Activated effector memory CD4-positive, alpha-beta T cell treated with Interleukin-2 at 50 U/mL for 16 hours (primary cell): ENCODE measurements around the gene ANXA2.
"Not testable (repeated sequence)": the region's sequence is repeated elsewhere in the genome, so short reads cannot be mapped to it uniquely, and the experiment has no call there.

Source experiments
- DNase-seq: peaks from one replicate; pipeline ENCODE4 v3.0.0-alpha.2; 2020

ANXA2 gene

GRCh38 chr15:60363903-60364611 lies 33.7 kb downstream of the ANXA2 start:
- DNase-seq = no peak

GRCh38 chr15:60363087-60363549 lies 34.7 kb downstream of the ANXA2 start:
- DNase-seq = no peak

GRCh38 chr15:60362321-60363086 lies 35.3 kb downstream of the ANXA2 start:
- DNase-seq = no peak

GRCh38 chr15:60359738-60360137 lies 38.0 kb downstream of the ANXA2 start:
- DNase-seq = not testable (repeated sequence)

GRCh38 chr15:60358935-60359682 lies 38.7 kb downstream of the ANXA2 start:
- DNase-seq = no peak

GRCh38 chr15:60356832-60357231 lies 41.0 kb downstream of the ANXA2 start:
- no peak for DNase-seq

- DNase-seq = no peak
These were observed 42.5 kb downstream of the ANXA2 start for GRCh38 chr15:60355148-60355857.

GRCh38 chr15:60353245-60353920 lies 44.4 kb downstream of the ANXA2 start:
- no peak for DNase-seq

GRCh38 chr15:60352525-60352924 lies 45.3 kb downstream of the ANXA2 start:
- no peak for DNase-seq

- no peak for DNase-seq
These were observed 46.7 kb downstream of the ANXA2 start for GRCh38 chr15:60351066-60351465.

- no peak for DNase-seq
These were observed 47.7 kb downstream of the ANXA2 start for GRCh38 chr15:60350108-60350507.

GRCh38 chr15:60349589-60349988 lies 48.2 kb downstream of the ANXA2 start:
- DNase-seq = no peak

GRCh38 chr15:60347480-60348049 lies 50.2 kb downstream of the ANXA2 start:
- DNase-seq = no peak

GRCh38 chr15:60346653-60347052 lies 51.1 kb downstream of the ANXA2 start:
- DNase-seq = no peak

- DNase-seq = no peak
These were observed 51.7 kb downstream of the ANXA2 start for GRCh38 chr15:60346077-60346476.

GRCh38 chr15:60345598-60345997 lies 52.2 kb downstream of the ANXA2 start:
- DNase-seq = no peak

- no peak for DNase-seq
These were observed 52.8 kb downstream of the ANXA2 start for GRCh38 chr15:60344987-60345386.

- DNase-seq = no peak
These were observed 53.3 kb downstream of the ANXA2 start for GRCh38 chr15:60344461-60344860.

GRCh38 chr15:60343221-60343970 lies 54.4 kb downstream of the ANXA2 start:
- no peak for DNase-seq

GRCh38 chr15:60340207-60340921 lies 57.4 kb downstream of the ANXA2 start:
- no peak for DNase-seq

GRCh38 chr15:60339236-60339635 lies 58.5 kb downstream of the ANXA2 start:
- DNase-seq = no peak
